Erythroblast (primary cell): Measurements from ENCODE around the gene SYMPK.

Experiments used
- GATA1 ChIP-seq: IDR thresholded peaks from 2 replicates; pipeline ENCODE4 v1.6.1; 2011; ENCODE audit warnings: low read depth, mild to moderate bottlenecking, control low read depth, low read length, moderate library complexity
- POLR2A ChIP-seq: IDR thresholded peaks from 2 replicates; pipeline ENCODE4 v1.6.1; 2011; ENCODE audit warnings: mild to moderate bottlenecking, low read length

DNA sequence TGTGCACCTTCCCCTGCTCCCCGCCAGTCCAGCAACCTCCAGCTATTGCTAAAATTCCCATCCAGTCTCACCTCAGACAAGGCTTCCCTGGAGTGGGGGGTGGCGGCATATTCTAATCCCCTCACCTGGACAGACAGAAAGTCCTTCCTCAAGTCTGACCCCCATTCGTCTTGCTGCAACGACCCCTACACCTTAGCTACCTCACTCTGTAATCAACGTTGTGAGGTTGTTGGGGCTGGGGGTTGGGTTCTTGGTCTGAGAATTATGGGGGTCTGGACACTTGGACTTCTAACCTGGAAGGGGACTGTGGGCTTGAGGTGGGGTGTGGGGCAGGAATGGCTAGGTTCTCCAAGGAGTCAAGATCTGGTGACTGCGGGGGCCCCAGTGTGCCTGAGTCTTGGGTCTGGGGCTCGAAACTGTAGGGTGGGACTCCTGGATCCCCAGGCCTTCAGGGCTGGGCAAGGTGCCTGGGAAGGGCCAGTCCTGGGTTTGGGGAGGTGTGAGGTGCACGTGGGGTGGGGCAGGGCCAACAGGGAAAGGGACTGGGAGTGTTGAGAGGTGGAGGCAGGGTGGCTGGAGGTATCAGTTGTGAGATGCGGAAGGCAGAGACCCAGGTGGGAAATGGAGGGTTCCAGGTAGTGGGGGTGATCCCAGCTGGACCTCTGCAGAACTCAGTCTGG is 2.5 kb upstream of the SYMPK start:
- no peak for TF ChIP-seq POLR2A
- TF ChIP-seq GATA1, result no peak
